HG03060 (cell line): ENCODE measurements around the gene SLC5A1.

ENCODE experiments used
- ATAC-seq: cut with Tn5 transposase; IDR thresholded peaks from one replicate; pipeline ENCODE4 v1.9.1; 2021; ENCODE audit warnings: low read depth, moderate number of reproducible peaks; ENCODE audit not compliant: unreplicated experiment

The SLC5A1 gene

DNA sequence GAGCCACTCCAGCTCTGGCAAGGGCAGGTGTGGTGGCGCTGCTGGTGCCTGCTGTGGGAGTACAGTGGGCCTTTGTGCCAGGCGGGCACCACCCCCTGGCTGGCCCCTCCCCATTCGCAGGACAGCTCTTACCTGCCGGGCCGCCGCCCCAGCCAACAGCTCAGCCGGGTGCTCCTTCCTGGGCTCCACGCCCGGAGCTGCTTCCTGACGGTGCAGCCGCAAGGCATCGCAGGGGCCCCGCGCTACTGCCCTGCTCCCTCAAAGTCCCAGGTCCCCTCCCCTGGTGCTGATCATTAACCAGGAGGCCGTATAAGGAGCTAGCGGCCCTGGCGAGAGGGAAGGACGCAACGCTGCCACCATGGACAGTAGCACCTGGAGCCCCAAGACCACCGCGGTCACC is at the start of gene SLC5A1:
Gene SLC5A1, plus strand, starts transcription at position 338 of the 400 bp plus-strand sequence. Its CDS starts 21 bp downstream, at position 359.
- no peak for ATAC-seq

DNA sequence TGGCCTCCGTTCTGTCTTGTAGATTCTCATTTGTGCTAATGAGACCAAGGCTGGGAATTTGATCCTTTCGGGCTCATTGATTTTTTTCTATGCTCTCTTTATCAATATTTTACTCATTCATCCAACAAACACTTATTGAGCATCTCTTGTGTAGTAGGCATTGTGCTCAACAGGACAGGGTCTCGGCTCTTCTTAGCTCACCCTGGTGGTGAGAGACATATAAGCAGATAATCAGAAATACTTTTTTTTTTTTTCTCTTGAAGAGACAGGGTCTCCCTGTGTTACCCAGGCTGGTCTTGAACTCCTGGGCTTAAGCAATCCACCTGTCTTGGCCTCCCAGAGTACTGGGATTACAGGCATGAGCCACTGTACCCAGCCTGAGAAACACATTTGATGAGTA is 48.0 kb upstream of the SLC5A1 start:
- no peak for ATAC-seq

DNA sequence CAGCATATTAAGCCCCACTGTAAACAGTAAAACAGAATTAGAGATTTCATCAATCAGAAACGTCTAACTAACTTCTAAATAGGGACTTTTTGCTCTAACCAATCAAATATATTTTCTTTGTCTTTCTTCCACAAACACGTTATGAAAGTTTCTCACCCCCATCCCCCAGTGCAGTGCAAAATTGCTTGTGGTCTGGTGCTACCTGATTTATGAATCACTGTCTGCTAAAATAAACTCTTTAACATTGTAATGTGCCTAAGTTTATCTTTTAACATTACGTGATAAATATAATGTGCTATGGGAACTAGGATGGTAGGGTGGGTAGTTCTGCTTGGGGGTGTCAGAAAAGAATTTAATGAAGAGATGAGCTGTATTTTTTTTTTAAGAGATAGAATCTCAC is 47.3 kb upstream of the SLC5A1 start:
- no peak for ATAC-seq

DNA sequence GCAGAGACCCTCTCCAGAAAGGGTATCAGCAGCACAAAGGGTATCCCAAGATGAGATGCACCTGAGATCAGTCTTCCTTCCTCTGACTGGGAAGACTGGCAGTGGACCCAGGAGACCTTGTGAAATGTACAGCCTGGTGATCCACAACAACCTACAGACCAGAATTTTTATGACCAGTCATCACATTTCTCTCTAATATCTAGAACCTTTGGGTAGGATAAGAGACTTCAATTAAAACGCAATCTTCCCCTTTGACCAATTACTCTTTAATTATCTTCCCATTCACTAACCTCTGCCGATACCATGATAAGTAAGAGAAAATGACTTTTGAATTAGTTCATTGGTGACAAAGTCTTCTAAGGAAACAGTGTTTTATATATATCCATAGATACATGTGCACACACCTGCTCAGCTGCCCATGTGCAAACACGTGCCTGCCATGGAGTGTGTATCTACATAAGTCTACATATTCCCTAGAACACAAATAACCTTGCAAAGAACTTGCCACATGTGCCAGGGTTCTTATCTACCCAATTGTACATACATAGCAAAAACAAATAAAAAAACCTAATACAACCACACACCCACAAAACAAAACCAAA is 44.2 kb upstream of the SLC5A1 start:
- no peak for ATAC-seq

DNA sequence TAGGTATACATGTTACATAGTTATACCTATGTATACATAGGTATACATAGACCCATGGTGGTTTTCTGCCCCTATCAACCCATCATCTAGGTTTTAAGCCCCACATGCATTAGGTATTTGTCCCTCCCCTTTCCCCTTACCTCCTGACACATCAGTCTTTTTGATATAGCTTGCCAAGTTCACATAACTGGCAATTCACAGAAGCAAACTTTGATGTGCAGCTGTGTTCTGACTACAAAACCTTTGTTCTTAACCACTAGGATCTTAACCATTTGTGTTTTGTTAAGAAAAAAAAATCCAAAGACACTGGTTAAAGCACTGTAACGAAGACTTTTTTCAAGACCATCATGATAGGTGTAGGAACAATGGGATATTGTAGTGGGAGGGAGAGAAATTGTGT is 42.9 kb upstream of the SLC5A1 start:
- no peak for ATAC-seq

DNA sequence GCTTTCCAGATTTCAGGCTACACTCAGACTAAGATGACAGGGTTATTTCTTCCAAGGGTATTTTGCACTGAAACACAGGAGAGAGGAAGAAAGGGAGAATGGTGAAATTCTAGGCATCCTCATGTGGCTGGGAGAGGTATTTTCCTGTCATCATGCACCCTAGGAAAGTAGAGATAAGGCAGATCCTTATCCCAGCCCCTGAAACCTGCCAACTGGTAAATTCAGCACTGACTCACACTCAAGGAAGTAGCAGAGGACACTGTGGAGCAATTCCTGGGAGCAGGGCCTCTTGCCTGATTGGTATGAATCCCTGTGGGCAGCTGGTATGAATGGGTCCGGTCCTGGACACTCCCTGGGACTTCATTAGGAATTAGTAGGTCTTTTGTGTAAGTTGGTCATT is 37.6 kb upstream of the SLC5A1 start:
- no peak for ATAC-seq

DNA sequence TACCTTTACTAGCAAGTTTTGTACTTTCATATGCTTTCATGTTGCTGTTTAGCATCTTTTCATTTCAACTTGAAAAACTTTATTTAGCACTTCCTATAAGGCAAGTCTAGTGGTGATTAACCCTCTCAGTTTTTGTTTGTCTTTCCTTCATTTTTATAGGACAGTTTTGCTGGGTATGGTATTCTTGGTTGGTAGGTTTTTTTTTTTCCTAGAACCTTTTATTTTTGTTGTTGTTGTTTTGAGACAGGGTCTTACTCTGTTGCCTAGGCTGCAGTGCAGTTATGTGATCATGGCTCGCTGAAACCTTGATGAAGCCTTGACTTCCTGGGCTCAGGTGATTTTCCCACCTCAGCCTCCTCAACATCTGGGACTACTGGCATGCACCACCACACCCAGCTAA is 29.9 kb upstream of the SLC5A1 start:
- no peak for ATAC-seq

DNA sequence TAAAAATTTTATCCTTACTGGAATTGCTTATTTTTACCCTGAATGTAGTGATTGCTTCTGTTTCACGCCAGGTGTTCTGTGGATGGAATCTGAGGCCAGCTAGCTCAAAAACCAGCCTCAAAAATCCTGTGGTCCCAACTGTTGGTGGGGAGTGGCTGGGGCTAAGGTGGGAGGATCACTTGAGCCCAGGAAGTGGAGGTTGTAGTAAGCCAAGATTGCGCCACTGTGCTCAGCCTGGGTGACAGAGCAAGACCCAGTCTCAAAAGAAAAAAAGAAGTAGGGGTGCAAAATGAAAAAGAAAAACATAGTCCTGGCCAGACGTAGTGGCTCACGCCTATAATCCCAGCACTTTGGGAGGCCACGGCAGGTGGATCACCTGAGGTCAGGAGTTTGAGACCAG is 27.0 kb upstream of the SLC5A1 start:
- ATAC-seq: no peak

DNA sequence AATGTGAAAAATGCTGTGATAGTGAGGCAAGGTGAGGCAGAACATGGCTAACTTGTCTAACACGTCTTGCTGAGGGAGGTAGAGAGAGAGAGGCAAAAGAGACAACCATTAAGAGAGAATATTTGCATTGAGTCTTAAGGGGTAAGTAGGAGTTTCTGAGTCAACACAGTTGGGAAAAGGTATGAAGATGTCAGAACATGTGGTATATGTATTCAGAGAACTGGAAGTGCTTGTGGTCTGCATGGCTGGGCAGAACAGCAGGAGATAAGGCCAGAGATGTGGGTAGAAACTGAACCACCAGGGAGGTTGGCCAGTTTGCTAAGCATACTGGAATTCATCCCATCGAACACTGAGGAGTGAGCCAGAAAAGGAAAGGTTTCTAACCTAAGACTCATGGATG is 25.0 kb upstream of the SLC5A1 start:
- no peak for ATAC-seq

DNA sequence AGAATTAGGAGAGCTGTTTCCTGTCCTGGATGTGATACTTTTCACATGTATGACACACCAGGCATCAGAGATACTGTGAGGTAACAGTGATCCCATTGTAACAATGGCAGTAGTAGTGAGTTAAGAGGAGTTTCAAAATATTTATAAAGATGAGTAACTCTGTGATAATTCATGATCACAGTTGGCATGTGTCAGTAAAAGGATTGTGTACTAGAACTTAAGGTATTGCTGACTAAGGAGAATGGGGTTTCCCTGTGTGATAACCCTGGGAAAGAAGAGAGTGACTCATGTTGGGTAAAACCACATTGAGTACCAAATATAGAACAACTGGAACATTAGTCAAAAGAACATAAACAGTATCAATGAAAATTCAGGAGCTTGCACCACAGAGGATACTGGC is 22.9 kb upstream of the SLC5A1 start:
- no peak for ATAC-seq

DNA sequence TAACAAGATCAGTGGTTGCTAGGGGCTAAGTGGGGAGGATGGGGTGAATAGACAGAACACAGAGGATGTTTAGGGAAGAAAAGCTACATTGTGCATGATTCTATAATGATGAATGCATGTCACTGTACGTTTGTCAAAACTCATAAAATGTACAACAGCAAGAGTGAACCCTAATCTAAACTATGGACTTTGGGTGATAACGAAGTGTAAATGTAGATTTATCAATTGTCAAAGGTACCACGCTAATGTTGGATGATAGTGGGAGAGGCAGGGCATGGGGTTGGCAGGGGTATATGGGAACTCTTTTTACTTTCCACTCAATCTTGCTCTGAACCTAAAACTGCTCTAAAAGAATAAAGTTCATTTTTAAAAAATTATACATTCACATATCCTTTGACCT is 21.3 kb upstream of the SLC5A1 start:
- ATAC-seq: no peak

DNA sequence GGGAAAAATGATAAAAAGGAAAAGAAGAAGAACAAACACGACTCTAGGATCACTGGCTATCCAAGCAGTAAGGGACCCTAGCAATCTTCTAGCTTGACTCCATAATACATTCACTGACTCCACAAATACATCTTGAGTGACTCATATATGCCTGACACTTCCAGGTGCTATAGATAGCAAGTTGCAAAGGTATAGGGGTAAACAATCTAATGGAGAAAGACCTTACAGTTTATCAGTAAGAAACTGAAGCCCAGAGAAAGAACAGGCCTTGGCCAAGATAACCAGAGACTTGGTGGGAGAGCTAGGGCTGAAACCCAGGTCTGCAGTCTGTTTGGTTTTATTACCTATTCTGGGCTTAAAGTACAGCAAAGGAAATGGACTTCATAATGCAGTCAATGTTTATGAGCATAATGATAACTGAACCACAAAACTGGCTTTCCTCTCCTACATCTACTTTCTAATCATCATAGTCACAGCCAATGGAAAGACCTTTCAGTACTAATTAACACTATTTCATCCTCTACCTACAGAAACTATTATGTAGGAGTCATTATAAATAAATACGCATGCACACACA is 19.7 kb upstream of the SLC5A1 start:
- no peak for ATAC-seq

DNA sequence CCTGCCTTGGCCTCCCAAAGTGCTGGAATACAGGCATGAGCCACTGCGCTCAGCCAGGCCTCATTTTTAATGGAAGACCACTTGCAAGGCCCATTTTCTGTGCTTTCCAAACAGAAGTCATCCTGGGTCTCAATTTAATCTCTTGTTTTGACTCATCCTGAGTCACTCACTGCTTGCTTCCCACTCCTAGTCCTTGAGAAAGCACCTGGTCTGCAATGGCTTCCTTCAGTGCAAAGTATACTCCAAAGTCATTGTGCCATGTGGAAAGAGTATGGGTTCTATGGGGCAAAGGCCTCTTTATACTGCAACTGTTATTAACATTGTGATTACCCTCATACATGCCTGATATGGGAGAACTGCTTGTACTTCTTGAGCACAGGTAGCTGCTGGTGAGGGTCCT is 18.3 kb upstream of the SLC5A1 start:
- no peak for ATAC-seq

DNA sequence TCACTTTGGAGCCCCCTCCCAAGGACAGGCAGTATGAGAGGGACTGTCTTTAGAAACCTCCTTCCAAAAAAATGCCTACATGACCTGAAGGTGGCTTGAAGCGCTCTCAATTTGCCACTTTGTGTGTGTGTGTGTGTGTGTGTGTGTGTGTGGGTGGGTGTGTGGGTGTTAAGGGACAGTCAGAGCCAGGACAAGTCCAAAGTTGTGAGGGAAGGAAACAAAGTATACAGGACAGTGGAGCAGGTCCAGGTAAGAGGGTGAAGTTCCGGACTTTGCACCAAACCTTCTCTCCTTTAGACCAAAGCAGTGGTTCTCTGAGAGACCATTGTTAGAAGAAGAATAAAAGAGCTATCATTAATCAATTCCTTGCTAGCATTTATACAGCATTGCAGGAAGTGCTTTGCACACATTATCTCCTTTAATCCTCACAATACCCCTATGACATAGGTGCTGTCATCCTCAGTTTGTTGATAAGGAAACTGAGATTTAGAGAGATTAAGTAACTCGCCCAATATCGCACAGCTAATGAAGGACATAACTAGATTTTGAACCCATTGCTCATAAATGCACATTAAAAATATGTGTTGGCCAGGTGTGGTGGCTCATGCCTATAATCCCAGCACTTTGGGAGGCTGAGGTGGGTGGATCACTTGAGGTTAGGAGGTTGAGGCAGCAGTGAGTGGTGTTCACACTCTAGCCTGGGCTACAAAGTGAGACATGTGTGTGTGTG is 12.4 kb upstream of the SLC5A1 start:
- ATAC-seq: no peak

DNA sequence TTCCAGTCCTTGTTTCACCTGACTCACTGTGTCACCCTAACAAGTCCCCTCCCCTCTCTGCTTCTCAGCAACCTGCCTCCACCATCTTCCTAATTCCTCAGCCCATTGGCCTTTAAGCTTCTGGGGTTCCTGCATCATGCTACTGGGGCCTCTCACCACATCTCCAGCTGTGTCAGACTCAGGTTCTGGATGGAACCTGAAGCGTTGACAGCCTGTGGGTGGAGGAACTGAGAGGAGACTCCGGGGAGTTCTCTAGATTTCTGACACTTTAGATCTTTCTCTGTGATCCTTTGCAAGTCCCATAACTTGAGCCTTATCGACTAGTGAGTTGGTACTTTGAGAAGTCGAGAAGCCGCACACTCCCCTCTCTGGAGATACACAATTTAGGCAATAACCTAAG is 11.6 kb upstream of the SLC5A1 start:
- no peak for ATAC-seq

DNA sequence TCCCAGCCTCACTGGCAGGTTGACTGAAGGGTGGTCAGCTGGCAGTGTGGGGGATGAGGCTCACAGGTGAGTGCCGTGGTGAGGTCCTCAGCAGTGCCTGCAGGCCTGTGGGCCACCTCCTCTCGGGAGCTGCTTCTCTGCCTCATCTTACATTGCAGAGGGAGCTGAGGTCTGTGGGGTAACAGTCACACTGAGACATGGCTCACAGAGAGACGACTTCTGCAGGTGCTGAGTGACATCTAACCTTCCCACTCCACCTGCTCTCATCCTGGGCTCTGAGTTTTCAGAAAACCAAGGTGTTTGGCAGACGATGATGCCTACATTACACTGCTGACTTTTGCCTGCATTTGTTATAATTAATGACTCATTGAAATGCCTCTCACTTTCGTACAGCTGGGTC is 8.8 kb upstream of the SLC5A1 start:
- ATAC-seq: no peak

DNA sequence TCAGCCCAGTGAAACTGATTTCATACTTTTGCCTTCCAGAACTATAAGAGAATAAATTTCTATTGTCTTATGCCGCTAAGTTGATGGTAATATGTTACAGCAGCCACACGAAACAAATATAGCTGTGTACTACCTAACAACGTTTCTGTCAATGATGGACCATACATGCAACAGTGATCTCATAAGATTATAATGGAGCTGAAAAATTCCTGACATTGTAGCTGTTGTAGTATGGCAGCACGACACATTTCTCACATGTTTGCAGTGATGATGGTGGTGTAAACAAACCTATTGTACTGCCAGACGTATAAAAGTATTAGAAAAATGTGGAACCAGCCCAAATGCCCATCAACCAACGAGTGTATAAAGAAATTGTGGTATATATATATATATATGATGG is 5.8 kb upstream of the SLC5A1 start:
- ATAC-seq: no peak

DNA sequence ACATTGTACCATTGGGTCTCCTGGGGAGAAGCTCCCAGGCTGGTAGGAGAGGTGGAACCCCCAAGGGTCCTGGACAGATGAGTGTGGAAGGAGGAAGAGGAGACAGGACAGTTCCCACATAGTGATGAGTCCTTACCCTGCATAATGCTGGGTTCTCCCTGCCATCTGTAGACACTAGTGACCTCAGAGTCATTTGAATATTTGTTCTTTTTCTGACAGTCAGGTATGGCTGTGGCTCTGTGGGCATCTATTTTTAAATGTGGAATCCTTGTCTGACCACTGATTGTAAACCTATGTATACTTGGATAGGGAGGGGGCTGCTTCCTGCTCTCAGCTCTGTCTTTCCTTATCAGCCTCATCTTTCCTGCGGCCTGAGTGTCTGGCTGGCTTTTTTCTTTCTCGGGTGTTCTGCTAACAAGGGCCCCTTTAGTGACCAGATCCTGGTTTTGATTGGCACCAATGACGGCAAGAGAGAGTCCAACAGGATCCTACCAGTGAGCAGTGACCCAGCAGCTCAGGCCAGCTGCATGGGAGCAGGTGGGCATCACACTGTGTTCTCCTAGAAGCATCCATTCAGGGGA is 2.6 kb upstream of the SLC5A1 start:
- ATAC-seq: no peak

DNA sequence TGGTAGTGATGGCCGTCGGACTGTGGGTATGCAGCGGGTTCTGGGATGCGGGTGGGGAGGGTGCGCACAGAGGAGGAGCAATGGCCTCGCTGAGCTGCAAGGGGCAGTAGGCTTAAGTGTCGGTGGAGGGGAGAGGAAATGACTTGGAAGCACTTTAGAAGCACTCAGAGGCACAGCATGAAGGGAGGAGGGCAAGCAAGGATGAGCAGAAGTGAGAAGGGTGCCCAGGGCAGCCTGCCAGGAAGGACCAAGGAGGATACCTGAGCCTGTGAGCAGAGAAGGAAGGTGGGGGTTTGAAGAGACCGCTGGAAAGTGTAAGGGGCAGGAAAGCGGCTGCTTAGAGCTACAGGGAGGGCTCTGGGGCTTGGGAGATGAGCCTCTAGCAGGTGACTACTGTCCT is 330 bp downstream of the SLC5A1 start:
- no peak for ATAC-seq

DNA sequence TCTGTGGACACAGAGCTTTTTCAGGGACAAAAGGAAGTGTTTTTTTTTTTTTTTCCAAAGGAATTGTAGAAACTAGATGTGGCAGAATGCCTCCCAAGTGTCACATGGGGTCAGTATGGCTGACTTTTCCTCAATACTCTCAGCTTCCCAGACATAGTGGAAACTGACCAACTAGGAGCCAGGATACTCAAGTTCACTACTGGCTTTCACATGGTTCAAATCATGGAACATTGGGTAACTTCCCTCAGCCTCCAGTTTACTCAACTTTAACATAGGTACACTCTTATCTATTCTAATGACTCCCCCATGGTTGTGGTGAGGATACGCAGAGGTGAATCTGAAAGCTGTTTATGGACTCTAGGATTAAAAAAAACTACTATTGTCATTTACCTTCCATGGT is 1.4 kb downstream of the SLC5A1 start:
- no peak for ATAC-seq

DNA sequence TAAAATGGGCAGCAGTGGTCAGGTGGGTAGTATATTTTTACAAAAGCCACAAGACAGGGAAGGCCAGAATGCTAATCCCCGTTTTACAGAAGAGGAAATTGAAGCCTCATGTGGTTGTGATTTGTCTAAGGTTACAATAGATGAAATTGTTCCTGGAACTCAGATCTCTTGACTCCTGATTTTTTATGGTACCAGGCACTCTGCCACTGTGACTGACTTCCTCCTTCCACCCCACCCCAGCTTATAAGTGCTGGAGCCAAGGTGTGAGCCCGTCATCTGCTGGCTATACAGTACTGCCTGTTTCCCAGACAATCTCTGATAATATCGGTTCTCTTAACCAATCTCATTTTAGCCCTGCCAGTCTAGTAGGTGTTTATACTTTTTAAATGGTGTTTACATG is 1.9 kb downstream of the SLC5A1 start:
- no peak for ATAC-seq

DNA sequence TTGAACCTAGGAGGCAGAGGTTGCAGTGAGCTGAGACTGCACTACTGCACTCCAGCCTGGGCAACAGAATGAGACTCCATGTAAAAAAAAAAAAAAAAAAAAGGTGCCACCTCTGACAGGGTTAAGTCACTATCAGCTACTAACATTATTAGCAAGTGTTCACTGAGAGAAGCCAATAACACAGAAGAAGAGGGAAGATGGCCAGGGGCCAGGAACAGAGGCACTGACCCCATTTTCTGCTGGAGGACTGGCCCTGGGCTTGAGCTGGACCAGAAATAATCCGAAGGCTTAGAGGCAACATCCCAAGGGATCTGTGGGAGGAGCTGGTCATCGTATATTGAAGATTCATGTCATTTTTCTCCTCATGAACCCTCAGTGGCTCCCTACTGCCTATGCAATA is 5.0 kb downstream of the SLC5A1 start:
- no peak for ATAC-seq
